HFFc6 (cell line): ENCODE results near the gene PHKB. TPM values are rescaled to one million over a fixed set of nuclear protein-coding genes. Genes with fewer than 3 reads are reported as not detected.

Experiments used
- DNase-seq: peaks from one replicate; pipeline ENCODE4 v3.0.0-alpha.2; 2018
- H3K27ac Mint-ChIP-seq: 2 replicates; pipeline ENCODE4 v1.8.0; 2020; ENCODE audit warnings: mild to moderate bottlenecking, mixed read lengths
- H3K27me3 Mint-ChIP-seq: 2 replicates; pipeline ENCODE4 v1.8.0; 2021; ENCODE audit warnings: mild to moderate bottlenecking, moderate library complexity, mixed read lengths; ENCODE audit not compliant: insufficient read depth
- H3K36me3 Mint-ChIP-seq: 2 replicates; pipeline ENCODE4 v1.8.0; 2021; ENCODE audit warnings: low read depth, mixed read lengths
- H3K4me1 Mint-ChIP-seq: 2 replicates; pipeline ENCODE4 v1.8.0; 2020; ENCODE audit warnings: low read depth, mixed read lengths
- H3K4me3 Mint-ChIP-seq: 2 replicates; pipeline ENCODE4 v1.8.0; 2020; ENCODE audit warnings: mild to moderate bottlenecking, moderate library complexity, mixed read lengths
- H3K9me3 Mint-ChIP-seq: 2 replicates; pipeline ENCODE4 v1.8.0; 2020; ENCODE audit warnings: mild to moderate bottlenecking, mixed read lengths
- CTCF ChIP-seq: fragments of 200-600 bp; sonication (generic); IDR thresholded peaks from 2 replicates; pipeline ENCODE4 v1.5.0; 2021; ENCODE audit warnings: antibody characterized with exemption, mild to moderate bottlenecking
- total RNA-seq, 6 experiments: library from RNA; stranded (reverse); fragmentation: NEBNext Ultra II Directional; extraction: Animal tissue kit (Norgen Biotek cat#: 25700); gene quantifications; 2 replicates in 1 of 6; 3 replicates in 5 of 6; pipeline ENCODE4 v1.2.3, GENCODE V29; 2021

The PHKB gene
- total RNA-seq, 6 experiments from 2014 or later = 54.5 to 66.5 (median 62.6) TPM

GRCh38 chr16:47481698-47482374, 20.7 kb downstream of the PHKB start:
- DNase-seq = no peak
- no peaks in the 10 kb centered on the region for H3K9me3 Mint-ChIP-seq
- H3K27ac Mint-ChIP-seq = no peak overlapping the region
- peaks cover 12% of the 10 kb centered on the region; the same call in 1 of the 2 replicates for H3K36me3 Mint-ChIP-seq
- no peaks in the 10 kb centered on the region; the same call in 1 of the 2 replicates for H3K27me3 Mint-ChIP-seq
- TF ChIP-seq CTCF = no peak
- H3K4me1 Mint-ChIP-seq = peaks cover 19% of the 10 kb centered on the region
- H3K4me3 Mint-ChIP-seq = no peak overlapping the region

GRCh38 chr16:47483616-47484015, 22.5 kb downstream of the PHKB start:
- Mint-ChIP-seq H3K4me1 (peaks cover 5% of the 10 kb centered on the region; the same call in 1 of the 2 replicates), H3K9me3 (no peaks in the 10 kb centered on the region), H3K36me3 (peaks cover 25% of the 10 kb centered on the region), H3K27ac (no peak overlapping the region), H3K4me3 (no peak overlapping the region), H3K27me3 (no peaks in the 10 kb centered on the region; the same call in 1 of the 2 replicates)
- TF ChIP-seq CTCF = no peak
- DNase-seq = no peak

- DNase-seq = no peak
- Mint-ChIP-seq H3K36me3 (peaks cover 53% of the 10 kb centered on the region), H3K9me3 (peaks cover 24% of the 10 kb centered on the region), H3K4me1 (peaks cover 5% of the 10 kb centered on the region; the same call in 1 of the 2 replicates), H3K4me3 (no peak overlapping the region), H3K27me3 (no peaks in the 10 kb centered on the region; the same call in 1 of the 2 replicates), H3K27ac (no peak overlapping the region)
- TF ChIP-seq CTCF = no peak
These were observed 25.7 kb downstream of the PHKB start for GRCh38 chr16:47486856-47487255.

GRCh38 chr16:47488051-47488450, 26.9 kb downstream of the PHKB start:
- peaks cover 65% of the 10 kb centered on the region for H3K36me3 Mint-ChIP-seq
- H3K4me3 Mint-ChIP-seq = no peak overlapping the region
- H3K27me3 Mint-ChIP-seq = no peaks in the 10 kb centered on the region; the same call in 1 of the 2 replicates
- no peak for TF ChIP-seq CTCF
- DNase-seq = no peak
- no peak overlapping the region for H3K27ac Mint-ChIP-seq
- peaks cover 35% of the 10 kb centered on the region for H3K9me3 Mint-ChIP-seq
- peaks cover 11% of the 10 kb centered on the region for H3K4me1 Mint-ChIP-seq

GRCh38 chr16:47490471-47490870, 29.3 kb downstream of the PHKB start:
- no peak for TF ChIP-seq CTCF
- DNase-seq = no peak
- Mint-ChIP-seq H3K4me3 (no peak overlapping the region), H3K36me3 (peaks cover 61% of the 10 kb centered on the region), H3K27me3 (no peaks in the 10 kb centered on the region; the same call in 1 of the 2 replicates), H3K27ac (no peak overlapping the region), H3K4me1 (peaks cover 8% of the 10 kb centered on the region), H3K9me3 (peaks cover 35% of the 10 kb centered on the region)
